A673 (cell line): Measurements from ENCODE around the gene SULT1A1.
"Not testable (repeated sequence)": the region's sequence is repeated elsewhere in the genome, so short reads cannot be mapped to it uniquely, and the experiment has no call there.

Source experiments
- EZH2 ChIP-seq: fragments of 200-600 bp; sonication (generic); IDR thresholded peaks from 2 replicates; pipeline ENCODE4 v1.6.1; 2017; ENCODE audit warnings: borderline replicate concordance, low read depth, mild to moderate bottlenecking, mixed read lengths, antibody characterized with exemption, low read length; ENCODE audit not compliant: poor library complexity, severe bottlenecking
- TF ChIP-seq, protein P1 (sequence below): fragments of 300-800, 200-600 bp; sonication (generic); conservative IDR thresholded peaks from 2 replicates; pipeline ENCODE4 v1.5.1; 2017; ENCODE audit warnings: low read depth, mild to moderate bottlenecking, antibody characterized with exemption, low read length, moderate library complexity, mixed read lengths

DNA sequence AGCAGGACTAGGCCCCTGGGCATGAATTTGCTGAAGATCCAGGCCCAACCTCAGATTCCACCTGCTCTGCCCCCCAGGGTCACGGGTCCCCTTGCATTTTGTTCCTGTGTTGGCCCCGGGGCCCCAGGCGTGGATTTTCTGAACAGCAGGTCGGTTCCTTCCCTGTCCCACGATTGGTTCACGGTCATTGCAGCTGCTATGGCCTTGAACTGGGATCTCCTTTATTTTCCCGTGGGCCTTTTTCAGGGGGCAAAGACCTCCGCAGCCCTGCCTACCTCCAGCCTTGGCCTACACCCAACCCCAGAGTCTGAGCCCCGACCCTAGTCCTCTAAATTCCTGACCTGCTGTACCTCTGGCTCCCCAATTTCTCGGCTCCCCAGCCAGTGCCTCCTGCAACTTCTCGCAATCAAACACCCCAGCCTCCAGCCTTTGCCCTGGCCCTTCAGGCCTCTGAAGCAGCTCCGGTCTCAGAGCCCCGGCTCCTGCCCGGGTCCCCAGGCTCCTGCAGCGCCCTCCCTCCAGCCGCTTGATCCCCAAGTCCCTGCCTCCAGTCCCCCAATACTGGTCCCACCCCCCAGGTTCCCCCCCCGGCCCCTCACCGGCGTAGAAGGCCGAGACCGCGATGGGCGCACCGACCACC is 12.8 kb upstream of the SULT1A1 start:
- TF ChIP-seq, protein P1, sequence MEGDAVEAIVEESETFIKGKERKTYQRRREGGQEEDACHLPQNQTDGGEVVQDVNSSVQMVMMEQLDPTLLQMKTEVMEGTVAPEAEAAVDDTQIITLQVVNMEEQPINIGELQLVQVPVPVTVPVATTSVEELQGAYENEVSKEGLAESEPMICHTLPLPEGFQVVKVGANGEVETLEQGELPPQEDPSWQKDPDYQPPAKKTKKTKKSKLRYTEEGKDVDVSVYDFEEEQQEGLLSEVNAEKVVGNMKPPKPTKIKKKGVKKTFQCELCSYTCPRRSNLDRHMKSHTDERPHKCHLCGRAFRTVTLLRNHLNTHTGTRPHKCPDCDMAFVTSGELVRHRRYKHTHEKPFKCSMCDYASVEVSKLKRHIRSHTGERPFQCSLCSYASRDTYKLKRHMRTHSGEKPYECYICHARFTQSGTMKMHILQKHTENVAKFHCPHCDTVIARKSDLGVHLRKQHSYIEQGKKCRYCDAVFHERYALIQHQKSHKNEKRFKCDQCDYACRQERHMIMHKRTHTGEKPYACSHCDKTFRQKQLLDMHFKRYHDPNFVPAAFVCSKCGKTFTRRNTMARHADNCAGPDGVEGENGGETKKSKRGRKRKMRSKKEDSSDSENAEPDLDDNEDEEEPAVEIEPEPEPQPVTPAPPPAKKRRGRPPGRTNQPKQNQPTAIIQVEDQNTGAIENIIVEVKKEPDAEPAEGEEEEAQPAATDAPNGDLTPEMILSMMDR, result not testable (repeated sequence)
- TF ChIP-seq EZH2, result not testable (repeated sequence)
